ENCODE results near the gene KLHDC8A. TPM values are rescaled to one million over a fixed set of nuclear protein-coding genes. Genes with fewer than 3 reads are reported as not detected.

Gene KLHDC8A
- total RNA-seq, 2 donors from 2014 or later = 0.38 to 0.53 TPM

DNA sequence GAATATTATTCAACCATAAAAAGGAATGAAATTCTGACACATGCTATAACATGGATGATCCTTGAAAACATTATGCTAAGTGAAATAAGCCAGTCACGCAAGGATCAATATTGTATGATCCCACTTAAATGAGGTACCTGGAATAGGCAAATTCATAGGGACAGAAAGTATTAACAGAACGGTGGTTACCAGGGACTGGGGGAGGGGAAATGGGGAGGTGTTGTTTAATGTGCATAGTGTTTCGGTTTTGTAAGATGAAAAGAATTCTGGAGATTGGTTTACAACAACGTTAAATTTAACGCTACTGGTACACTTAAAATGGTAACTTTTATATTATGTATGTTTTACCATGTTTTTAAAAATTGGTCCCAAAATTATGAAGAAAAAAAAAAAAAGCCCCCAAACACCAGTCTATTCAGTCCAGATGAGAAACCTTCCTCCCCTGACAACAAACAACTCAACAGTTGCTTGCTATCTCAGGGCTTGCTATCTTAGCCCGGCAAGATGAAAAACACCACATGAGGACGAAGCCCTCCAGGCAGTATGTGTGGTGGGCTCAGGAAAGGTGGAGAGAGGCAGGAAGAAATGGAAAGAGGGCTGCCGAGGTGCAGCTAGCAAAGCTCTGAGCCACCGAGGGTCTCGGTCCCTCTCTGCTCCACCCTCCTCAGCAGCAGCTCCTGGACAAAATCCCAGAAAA is 43.7 kb downstream of the KLHDC8A start:
- no peaks in the 10 kb centered on the region for H3K27me3 Mint-ChIP-seq (ENCODE audit: insufficient read depth)
- TF ChIP-seq, protein P1, sequence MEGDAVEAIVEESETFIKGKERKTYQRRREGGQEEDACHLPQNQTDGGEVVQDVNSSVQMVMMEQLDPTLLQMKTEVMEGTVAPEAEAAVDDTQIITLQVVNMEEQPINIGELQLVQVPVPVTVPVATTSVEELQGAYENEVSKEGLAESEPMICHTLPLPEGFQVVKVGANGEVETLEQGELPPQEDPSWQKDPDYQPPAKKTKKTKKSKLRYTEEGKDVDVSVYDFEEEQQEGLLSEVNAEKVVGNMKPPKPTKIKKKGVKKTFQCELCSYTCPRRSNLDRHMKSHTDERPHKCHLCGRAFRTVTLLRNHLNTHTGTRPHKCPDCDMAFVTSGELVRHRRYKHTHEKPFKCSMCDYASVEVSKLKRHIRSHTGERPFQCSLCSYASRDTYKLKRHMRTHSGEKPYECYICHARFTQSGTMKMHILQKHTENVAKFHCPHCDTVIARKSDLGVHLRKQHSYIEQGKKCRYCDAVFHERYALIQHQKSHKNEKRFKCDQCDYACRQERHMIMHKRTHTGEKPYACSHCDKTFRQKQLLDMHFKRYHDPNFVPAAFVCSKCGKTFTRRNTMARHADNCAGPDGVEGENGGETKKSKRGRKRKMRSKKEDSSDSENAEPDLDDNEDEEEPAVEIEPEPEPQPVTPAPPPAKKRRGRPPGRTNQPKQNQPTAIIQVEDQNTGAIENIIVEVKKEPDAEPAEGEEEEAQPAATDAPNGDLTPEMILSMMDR (conservative IDR thresholded peaks at IDR 0.05) = no peak
- Histone ChIP-seq H3K9ac (ENCODE audit: extremely low read depth, low read length, poor library complexity, severe bottlenecking) (peak overlapping the region; percentile 66), H3K27me3 (ENCODE audit: control insufficient read depth, insufficient read depth, low read length, poor library complexity, severe bottlenecking) (no peaks in the 10 kb centered on the region), H3K27ac (ENCODE audit: low read depth, low read length) (peak overlapping the region; percentile 99), H3K4me1 (ENCODE audit: control insufficient read depth, insufficient read depth, low read length) (peaks cover 26% of the 10 kb centered on the region), H3K36me3 (ENCODE audit: control insufficient read depth, insufficient read depth, low read length) (peaks cover 52% of the 10 kb centered on the region), H3K9me3 (ENCODE audit: control insufficient read depth, low read length) (no peaks in the 10 kb centered on the region), H3K4me3 (ENCODE audit: low read length) (peak overlapping the region; percentile 63)
- peak overlapping the region; percentile 99 for H3K27ac Mint-ChIP-seq
- WGBS, 2 experiments (ENCODE audit: insufficient coverage in 1 of 2, insufficient read length in 1 of 2) = 59 to 77% methylated on average over 3 to 10 of the region's 10 CpGs
- H3K36me3 Mint-ChIP-seq (ENCODE audit: low read depth) = peaks cover 39% of the 10 kb centered on the region
- H3K4me3 Mint-ChIP-seq = peak overlapping the region; percentile 52
- no peaks in the 10 kb centered on the region for H3K9me3 Mint-ChIP-seq
- peaks cover 53% of the 10 kb centered on the region for H3K4me1 Mint-ChIP-seq
- DNase-seq = no peak

DNA sequence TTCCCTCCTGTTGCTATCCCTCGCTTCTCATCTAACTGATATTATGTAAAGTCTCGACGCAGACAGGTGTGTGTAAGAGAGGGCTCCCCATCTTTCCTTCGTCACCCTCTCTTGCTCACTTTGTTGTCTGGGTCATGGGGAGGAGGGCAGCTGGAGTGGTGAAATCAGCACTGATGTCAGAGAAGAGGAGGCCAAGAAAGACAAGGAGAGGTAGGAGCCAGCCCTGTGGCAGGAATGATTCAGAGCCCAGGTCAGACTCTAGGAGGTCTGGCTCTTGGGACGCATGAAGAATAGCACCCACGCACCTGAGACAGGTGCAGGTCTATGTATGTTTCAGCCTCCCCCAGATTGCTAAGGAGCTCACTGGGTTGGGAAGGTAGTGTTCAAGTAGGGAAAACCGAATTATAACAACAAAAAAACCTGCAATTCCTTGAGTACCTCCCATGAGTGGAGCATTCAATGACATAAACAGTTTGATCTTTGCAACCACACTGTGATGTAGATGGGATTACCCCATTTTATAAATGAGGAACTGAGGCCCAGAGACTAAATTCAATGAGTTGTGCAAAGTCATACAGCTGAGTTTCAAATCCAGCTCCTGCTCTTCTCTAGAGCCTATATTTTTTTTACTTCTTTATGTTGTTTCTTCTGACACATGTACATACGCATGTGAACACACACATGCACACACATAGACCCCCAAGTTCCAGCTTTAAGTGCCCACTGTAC is 45.6 kb downstream of the KLHDC8A start:
- no peaks in the 10 kb centered on the region for H3K27me3 ChIP-seq (ENCODE audit: control insufficient read depth, insufficient read depth, low read length, poor library complexity, severe bottlenecking)
- Mint-ChIP-seq H3K4me1 (peaks cover 36% of the 10 kb centered on the region), H3K27me3 (ENCODE audit: insufficient read depth) (no peaks in the 10 kb centered on the region), H3K4me3 (no peak overlapping the region), H3K27ac (peak overlapping the region; percentile 7), H3K36me3 (ENCODE audit: low read depth) (peaks cover 57% of the 10 kb centered on the region), H3K9me3 (no peaks in the 10 kb centered on the region)
- peaks cover 13% of the 10 kb centered on the region for H3K4me1 ChIP-seq (ENCODE audit: control insufficient read depth, insufficient read depth, low read length)
- 85 to 92% methylated on average over 6 to 8 of the region's 8 CpGs for WGBS, 2 experiments (ENCODE audit: insufficient coverage in 1 of 2, insufficient read length in 1 of 2)
- peaks cover 68% of the 10 kb centered on the region for H3K36me3 ChIP-seq (ENCODE audit: control insufficient read depth, insufficient read depth, low read length)
- TF ChIP-seq, protein P1 (conservative IDR thresholded peaks at IDR 0.05) = no peak
- H3K27ac ChIP-seq (ENCODE audit: low read depth, low read length) = no peak overlapping the region
- no peak overlapping the region for H3K9ac ChIP-seq (ENCODE audit: extremely low read depth, low read length, poor library complexity, severe bottlenecking)
- H3K4me3 ChIP-seq (ENCODE audit: low read length) = no peak overlapping the region
- no peak for DNase-seq
- H3K9me3 ChIP-seq (ENCODE audit: control insufficient read depth, low read length) = no peaks in the 10 kb centered on the region

- peaks cover 68% of the 10 kb centered on the region for H3K36me3 Mint-ChIP-seq (ENCODE audit: low read depth)
- H3K4me1 ChIP-seq (ENCODE audit: control insufficient read depth, insufficient read depth, low read length) = peaks cover 6% of the 10 kb centered on the region
- H3K27me3 Mint-ChIP-seq (ENCODE audit: insufficient read depth) = no peaks in the 10 kb centered on the region
- H3K27me3 ChIP-seq (ENCODE audit: control insufficient read depth, insufficient read depth, low read length, poor library complexity, severe bottlenecking) = no peaks in the 10 kb centered on the region
- WGBS, 2 experiments (ENCODE audit: insufficient coverage in 1 of 2, insufficient read length in 1 of 2) = 75 to 90% methylated on average over 1 of the region's 1 CpG
- no peak overlapping the region for H3K27ac ChIP-seq (ENCODE audit: low read depth, low read length)
- DNase-seq = no peak
- H3K36me3 ChIP-seq (ENCODE audit: control insufficient read depth, insufficient read depth, low read length) = peaks cover 80% of the 10 kb centered on the region
- no peak overlapping the region for H3K9ac ChIP-seq (ENCODE audit: extremely low read depth, low read length, poor library complexity, severe bottlenecking)
- H3K4me3 Mint-ChIP-seq = no peak overlapping the region
- H3K4me3 ChIP-seq (ENCODE audit: low read length) = no peak overlapping the region
- no peaks in the 10 kb centered on the region for H3K9me3 ChIP-seq (ENCODE audit: control insufficient read depth, low read length)
- peaks cover 25% of the 10 kb centered on the region for H3K4me1 Mint-ChIP-seq
- no peaks in the 10 kb centered on the region for H3K9me3 Mint-ChIP-seq
- no peak overlapping the region for H3K27ac Mint-ChIP-seq
- TF ChIP-seq, protein P1 (conservative IDR thresholded peaks at IDR 0.05) = no peak
These were observed 47.0 kb downstream of the KLHDC8A start for GRCh38 chr1:205309741-205310140.
